HG02759 (cell line): Measurements from ENCODE around the gene RBM8A.

Source experiments
- ATAC-seq: cut with Tn5 transposase; IDR thresholded peaks from one replicate; pipeline ENCODE4 v1.9.1; 2021; ENCODE audit warnings: mild to moderate bottlenecking, moderate library complexity; ENCODE audit not compliant: unreplicated experiment

The RBM8A gene

DNA sequence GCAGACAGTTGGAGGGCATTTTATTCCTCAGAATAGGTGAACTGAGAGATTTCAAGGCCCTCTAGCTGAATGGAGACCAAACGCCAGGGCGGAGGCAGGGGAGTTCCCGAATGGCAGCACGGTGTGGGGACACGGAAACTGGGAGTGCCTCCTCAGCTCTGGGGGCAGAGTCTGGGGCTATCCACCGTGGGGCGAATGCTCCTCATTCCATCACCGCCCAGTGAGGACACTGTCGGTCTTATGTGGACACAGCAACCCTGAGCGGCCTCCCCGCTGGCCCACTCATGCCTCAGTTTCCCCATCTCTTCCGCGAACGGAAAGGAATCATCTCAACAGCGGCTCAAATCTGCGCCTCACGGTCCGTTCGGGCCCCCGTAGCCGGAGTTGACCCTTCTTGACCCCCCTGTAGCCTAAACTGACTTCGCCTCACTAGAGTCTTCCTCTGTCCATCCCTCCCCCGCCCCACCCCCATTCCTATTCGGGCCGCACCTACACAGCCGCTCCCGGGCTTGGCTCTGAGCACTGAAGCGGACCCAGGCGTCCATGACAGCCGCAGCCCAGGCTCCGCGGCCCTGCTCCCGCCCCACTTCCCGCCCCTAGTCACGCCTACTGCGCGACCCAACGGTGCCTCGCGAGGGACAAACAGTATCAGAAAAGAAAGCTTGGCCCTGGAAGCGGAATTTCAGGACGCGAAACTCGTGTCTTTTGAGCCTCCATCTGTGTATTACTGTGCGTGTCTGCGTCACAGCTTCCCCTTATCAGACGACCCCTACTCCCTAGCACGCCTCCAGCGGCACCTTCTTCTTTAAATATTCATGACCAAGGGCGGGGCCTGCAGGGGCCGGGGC lies 8.9 kb downstream of the RBM8A start, which contains the start of gene PEX11B:
PEX11B (minus strand) TSS at position 574 of the 848 bp plus-strand sequence; CDS start at position 545, 29 bp downstream.
- peak; percentile 91 for ATAC-seq

GRCh38 chr1:145917595-145917994 lies 9.7 kb downstream of the RBM8A start:
- ATAC-seq = no peak

DNA sequence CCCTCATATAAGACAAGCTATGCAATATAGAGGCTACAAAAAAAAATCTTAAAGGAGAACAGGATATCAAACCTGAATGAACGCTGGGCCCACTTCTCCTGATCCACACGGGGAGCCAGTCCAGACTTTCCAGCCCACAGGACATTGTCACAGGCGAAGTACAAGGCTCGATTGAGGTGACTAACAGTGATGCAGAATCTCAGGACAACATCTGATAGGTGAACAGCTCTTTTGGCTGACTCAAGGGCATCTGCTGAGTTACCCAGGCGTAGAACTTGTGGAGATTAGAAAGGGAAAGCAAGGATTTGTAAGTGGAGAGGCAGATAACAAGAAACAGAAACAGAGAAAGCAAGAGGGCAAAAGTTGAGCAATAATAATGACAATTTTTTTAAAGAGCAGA lies 10.5 kb downstream of the RBM8A start:
- no peak for ATAC-seq

GRCh38 chr1:145912128-145912641 lies 15.1 kb downstream of the RBM8A start:
- ATAC-seq = no peak

DNA sequence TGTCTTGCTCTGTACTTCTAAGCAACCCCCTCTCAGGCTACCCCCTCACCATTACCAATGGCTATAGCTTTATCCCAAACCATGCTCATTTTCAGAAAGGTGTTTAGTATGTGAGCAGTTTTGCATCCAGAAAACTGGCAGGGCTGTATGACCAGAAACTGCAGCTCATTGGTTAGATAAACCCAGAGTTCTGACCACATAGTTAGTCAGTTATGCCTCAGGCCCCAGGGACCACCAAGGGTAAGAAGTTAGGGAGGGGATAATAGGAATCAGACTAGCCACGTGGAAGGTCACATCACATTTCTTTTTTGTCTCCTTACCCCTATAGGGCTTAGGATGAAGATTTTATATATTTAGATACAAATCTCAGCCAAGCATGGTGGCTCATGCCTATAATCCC lies 18.6 kb downstream of the RBM8A start:
- ATAC-seq = no peak

- ATAC-seq = no peak
Measured at GRCh38 chr1:145906954-145907753, 20.1 kb downstream of the RBM8A start.

DNA sequence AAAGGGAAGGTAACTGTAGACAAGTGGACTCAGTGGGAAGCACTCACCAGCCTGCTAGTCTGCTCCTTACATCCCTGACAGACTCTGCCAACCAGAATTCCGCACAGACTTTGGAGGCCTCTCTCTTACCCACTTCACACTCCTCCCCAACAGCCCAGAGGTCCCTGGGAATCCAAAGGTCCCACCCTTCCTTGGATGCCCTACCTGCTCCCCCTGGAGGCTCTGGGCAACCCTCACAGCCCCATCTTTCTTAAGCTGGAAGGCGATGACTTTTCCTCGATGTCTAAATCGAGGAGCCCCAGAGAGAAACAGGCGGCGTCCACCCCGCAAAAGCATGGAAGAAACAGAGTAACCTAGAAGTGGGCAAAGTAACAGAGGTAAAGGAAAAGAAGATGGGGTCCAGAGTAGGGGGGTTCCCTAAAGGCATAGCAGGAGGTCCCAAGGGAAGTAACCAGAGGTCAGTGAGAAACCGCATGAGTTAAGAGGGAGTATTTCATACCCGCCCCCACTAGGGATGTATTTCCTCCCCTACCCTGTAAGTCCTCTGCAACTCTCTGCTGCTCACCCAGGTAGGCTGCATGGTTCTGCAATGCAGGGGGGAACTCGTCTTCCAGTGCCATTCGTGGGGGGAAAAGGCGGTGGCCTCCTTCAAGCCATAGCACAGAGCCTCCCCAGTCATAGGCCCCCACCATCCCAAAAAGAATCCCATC lies 25.8 kb downstream of the RBM8A start:
- ATAC-seq = no peak

DNA sequence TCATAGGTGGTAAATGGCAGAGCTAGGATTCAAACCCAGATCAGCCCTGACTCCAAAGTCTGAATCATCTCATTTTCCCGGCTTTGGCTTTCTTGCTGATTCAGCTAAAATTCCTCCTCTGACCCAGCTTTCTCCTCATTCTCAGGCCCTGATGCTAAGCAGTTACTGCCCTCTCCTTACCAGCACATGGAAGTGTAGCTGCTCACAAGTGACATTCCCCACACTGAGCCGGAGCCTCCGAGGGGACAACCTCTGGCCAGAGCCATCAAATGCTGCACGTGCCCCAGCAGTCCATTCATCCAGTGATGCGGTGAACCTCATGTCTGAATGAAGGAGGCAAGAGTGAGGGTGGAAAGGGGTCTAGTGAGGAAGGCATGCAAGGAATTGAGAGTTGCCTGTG lies 28.5 kb downstream of the RBM8A start:
- no peak for ATAC-seq

DNA sequence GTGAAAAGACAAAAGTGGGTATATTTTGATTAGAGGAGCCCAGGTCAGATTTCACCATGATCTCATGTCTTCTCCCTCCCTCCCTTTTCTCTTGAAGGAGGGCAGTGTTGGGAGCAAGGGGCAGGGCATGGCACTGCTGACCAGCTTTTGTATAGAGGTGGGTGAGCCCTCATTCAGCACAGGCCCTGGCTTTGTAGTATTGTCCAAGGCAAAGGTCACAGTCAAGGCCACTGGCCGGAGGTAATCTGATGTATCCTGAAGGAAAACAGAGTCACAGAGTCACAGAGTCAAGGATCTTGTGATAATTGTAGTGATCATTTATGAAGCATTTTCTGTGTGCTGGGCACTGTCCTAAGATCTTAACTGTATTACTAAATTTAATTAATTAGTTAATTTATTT lies 29.3 kb downstream of the RBM8A start:
- no peak for ATAC-seq

DNA sequence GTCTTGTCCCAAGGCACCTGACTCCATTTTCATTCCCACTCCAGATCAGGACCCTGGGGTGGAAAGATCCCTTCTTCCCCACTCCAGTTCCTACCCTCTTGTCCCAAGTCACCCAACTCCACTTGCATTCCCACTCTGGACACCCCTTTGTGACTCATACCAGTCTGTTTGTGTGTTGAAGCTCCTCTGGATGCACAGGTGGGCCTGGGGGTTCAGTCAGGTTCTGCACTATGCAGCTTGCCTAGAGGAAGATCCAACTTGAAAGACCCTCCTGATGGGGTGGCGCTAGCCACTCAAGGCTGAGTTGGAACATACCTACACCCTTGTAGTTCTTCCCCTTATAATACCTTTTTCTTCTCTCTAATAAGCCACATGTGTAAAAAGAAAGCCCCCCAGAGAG lies 31.8 kb downstream of the RBM8A start:
- no peak for ATAC-seq

DNA sequence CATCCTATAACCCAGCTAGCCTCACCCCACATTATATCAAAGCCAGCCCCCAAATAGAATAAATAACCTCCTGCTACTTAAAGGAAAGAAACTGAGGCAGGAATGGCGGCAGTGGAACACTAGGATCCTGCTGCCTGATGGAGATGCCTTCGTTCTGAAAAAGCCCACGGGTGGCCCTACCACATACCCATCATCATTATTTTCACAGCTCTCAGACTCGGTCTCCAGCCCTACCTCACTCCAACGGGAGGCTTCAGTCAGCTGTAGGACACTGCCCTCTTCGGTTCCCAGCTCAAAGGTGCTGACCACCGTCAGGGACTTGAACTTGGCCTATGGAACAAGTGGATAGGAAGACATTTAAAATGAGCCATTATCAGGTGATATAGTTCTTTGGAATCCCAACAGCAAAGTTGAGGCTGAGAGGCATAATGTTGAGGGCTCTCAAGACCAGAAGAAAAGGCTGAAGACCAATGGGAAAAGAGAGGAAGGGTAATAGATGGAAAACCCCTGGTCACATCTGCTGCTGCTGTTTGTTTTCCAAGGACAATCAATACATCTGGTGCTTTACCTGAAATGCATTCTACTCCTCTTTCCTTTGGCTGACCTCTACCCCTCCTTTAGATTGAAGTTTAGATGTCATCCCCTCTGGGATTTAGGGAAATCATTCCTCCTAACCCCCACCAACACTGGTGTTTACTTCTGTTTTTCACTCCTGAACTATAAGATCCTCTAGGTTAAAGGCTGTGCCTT lies 33.8 kb downstream of the RBM8A start:
- no peak for ATAC-seq

DNA sequence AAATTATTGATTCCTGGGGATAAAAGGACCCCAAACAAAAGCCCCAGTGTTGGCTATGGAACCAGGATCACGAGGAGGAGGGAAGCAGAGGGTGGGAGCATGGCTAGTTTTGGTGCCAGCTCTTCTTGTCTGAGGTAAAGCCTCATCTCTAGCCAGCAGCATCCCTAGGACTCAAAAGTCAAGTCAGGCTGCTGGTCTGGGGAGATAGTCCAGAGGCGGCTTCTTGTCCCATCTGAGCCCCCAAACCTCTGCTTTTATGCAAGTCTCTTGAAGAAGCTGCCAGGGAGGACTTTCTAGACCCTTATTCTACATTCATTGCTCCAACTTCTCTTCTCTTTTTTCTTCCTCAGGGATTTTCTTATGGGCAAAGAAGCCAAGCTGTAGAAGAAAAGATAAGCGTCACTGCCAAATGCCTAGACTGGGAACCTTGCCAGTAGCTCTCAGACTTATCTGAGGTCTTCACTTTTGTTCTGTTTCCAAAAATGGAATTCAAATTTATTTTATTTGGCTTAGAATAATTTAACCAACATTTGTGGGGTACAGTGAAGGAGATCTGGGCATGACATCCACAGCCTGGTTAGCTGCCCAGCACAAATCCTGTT lies 34.7 kb downstream of the RBM8A start:
- ATAC-seq = no peak

DNA sequence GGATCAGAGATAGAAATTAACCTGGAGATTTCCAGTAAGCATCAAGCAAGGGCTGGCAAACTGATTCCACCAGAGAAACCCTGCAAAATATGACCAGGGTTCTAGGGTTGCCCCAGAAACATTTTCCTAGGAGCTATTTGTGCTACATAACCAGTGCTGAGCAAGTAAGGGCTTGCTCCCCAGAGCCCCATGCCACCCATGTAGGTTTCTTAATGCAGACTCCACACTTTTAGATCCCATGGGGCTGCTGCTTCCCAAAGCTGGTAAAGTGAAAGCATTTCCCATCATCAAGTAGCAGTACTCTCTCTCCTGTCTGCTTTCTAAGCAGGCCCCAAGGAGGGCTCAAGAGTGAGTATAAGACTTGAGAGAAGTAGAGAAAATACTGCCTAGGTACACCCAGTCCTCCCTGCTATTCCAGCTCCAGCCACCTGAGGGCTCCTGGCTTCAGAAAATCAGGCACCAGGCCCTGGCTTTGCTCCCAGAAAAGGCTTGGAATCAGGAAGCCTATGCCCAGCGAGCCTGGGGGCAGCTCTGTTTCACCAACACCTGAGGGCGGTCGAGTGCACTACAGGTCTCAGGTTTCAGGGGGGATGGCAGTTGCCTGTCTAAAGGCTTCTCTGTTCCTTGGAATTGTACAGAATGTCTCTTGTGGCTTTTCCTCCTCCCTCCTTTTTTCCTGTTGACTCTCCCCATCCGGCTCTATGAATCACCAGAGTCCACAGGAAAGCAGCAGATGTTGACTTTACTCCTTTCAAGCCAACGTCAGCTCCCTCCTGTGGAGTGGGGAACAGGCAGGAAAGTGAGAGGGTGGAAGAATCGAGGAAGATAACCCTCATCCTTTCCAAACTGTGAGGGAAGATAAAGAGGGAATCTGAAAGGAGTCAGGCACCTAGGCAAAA lies 35.4 kb downstream of the RBM8A start:
- no peak for ATAC-seq

DNA sequence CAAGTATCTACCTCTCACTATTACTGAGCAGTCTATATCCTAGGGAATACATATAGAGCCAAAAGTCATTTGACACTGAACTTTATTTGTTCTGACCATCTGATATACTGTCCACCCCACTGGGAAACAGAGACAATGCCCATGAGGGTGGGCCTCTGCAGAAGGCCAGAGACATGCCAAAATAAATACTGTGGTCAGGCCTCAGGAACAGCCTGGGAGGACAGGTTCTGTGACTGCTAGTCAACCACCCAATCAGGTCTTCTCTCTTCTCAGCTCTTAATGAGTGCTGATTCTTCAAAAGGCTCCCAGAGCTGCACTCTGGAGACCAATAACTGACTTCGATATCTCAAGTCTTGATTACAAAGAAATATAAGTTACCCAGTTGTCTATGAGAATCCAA lies 36.1 kb downstream of the RBM8A start:
- no peak for ATAC-seq

DNA sequence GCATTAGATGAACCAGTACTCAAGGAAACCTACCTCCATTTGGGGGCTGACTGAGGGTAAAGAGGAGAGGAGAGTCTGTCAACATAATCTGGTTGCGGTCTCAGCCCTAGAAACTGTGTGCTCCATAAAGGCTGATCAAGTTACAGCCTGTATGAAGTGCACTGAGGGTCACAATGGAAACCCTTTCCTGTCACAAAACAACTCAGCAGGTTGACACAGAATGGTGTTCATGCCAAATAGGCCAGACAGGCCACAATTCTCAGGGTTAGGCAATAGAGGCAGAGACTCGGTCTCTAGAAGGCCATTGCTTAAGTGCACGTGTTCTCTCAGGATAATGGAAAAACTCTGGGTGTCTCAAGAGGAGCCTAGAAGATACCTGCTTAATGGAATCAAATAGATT lies 37.6 kb downstream of the RBM8A start:
- ATAC-seq = no peak

DNA sequence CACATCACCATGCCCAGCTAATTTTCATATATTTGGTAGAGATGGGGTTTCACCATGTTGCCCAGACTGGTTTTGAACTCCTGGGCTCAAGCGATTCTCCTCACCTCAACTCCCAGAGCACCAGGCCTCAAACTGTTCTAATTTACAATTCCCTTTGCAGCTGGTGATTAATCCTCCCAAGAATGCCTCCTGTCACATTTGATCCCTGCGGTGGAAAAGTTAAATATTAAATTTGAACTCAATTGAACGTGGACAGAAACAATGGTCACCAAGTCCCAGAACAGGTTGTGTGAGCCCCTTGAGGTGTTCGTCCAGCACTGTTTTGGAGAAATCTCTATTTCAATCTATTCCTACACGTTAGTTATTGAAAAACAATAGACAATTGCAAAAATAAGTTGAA lies 39.7 kb downstream of the RBM8A start:
- ATAC-seq = no peak

GRCh38 chr1:145886816-145887215 lies 40.5 kb downstream of the RBM8A start:
- no peak for ATAC-seq

DNA sequence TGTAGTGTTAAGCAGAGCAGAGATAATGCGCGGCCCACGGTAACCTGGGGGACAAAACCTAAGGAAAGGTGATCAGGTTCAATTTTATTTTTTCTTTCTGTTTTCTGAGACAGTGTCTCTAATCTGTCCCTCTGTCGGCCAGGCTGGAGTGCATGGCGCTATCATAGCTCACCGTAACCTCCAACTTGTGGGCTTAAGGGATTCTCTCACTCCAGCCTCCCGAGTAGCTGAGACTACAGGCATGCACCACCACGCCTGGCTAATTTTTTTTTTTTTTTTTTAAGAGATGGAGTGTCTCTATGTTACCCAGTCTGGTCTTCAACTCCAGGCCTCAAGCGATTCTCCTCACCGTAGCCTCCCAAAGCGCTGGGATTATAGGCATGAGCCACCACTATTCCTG lies 40.9 kb downstream of the RBM8A start:
- ATAC-seq = no peak

- ATAC-seq = peak; percentile 99
Measured at GRCh38 chr1:145885738-145886287, 41.5 kb downstream of the RBM8A start, which contains the start of gene ANKRD35. TSS of gene ANKRD35 (minus strand) at chr1:145885866. CDS start at chr1:145885758, 108 bp downstream.
